ENCODE results near the gene HGS. TPM values are rescaled to one million over a fixed set of nuclear protein-coding genes. Genes with fewer than 3 reads are reported as not detected.

Gene HGS
- total and polyA plus RNA-seq, 2 of the 13 experiments (the other 11 are each of a cell fraction or from before 2014, with no cell fraction given), result 73.3 to 78.1 TPM

DNA sequence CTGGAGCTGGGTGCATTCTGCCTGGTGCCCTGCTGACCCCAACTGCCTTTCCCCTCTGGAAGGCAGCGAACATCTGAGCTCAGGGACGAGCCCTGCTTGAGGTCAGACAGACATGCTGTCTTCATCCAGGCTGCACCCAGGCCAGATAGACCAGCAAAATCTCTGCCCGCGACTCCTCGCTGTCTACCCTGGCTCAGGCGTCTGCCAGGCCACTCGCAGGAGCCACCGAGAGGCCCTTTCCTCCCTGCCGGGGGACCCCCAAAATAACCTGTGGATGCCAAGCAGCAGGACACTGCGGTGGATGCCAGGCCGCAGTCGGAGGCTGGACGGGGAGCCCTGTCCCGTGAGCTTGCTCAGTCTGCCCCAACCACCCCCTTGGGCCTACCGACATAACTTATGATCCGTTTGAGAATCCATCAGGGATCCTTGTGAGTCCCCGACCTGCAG lies 25.0 kb downstream of the HGS start (continued):
- TF ChIP-seq, protein P1, sequence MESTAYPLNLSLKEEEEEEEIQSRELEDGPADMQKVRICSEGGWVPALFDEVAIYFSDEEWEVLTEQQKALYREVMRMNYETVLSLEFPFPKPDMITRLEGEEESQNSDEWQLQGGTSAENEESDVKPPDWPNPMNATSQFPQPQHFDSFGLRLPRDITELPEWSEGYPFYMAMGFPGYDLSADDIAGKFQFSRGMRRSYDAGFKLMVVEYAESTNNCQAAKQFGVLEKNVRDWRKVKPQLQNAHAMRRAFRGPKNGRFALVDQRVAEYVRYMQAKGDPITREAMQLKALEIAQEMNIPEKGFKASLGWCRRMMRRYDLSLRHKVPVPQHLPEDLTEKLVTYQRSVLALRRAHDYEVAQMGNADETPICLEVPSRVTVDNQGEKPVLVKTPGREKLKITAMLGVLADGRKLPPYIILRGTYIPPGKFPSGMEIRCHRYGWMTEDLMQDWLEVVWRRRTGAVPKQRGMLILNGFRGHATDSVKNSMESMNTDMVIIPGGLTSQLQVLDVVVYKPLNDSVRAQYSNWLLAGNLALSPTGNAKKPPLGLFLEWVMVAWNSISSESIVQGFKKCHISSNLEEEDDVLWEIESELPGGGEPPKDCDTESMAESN (CRISPR knock-in tag; conservative IDR thresholded peaks at IDR 0.05), result no peak
- TF ChIP-seq NFE2L1 (CRISPR knock-in tag; IDR thresholded peaks at IDR 0.05; ENCODE audit: borderline replicate concordance) (no peak), FOSL2 (CRISPR knock-in tag; IDR thresholded peaks at IDR 0.05) (no peak), POLR2G (IDR thresholded peaks at IDR 0.05; ENCODE audit: low read depth, low read length) (peak; percentile 56), ZC3H4 (CRISPR knock-in tag; IDR thresholded peaks at IDR 0.05; ENCODE audit: borderline replicate concordance) (0 out of 2 replicates have a peak, but pooled peaks have one; percentile 31), PAF1 (CRISPR knock-in tag; IDR thresholded peaks at IDR 0.05) (peak; percentile 63; the same call in 1 of the 2 replicates), ZNF878 (CRISPR knock-in tag; IDR thresholded peaks at IDR 0.05) (no peak), CBFB (CRISPR knock-in tag; IDR thresholded peaks at IDR 0.05) (no peak), ESRRA (CRISPR knock-in tag; IDR thresholded peaks at IDR 0.05; ENCODE audit: low read depth) (no peak), ZNF879 (CRISPR knock-in tag; IDR thresholded peaks at IDR 0.05) (no peak), ATRX (CRISPR knock-in tag; IDR thresholded peaks at IDR 0.05; ENCODE audit: borderline replicate concordance) (no peak), ZNF235 (CRISPR knock-in tag; IDR thresholded peaks at IDR 0.05; ENCODE audit: borderline replicate concordance) (no peak), SOX13 (IDR thresholded peaks at IDR 0.05) (no peak), SOX13 (CRISPR knock-in tag; conservative IDR thresholded peaks at IDR 0.05 in 1 of 2, IDR thresholded peaks at IDR 0.05 in 1 of 2) (no peak), ZNF335 (CRISPR knock-in tag; IDR thresholded peaks at IDR 0.05) (no peak), HMG20B (CRISPR knock-in tag; conservative IDR thresholded peaks at IDR 0.05) (no peak), NONO (IDR thresholded peaks at IDR 0.05) (no peak), NONO (CRISPR knock-in tag; conservative IDR thresholded peaks at IDR 0.05) (no peak), CREB1 (IDR thresholded peaks at IDR 0.05) (no peak), CREB1 (CRISPR knock-in tag; IDR thresholded peaks at IDR 0.05) (no peak), ZNF678 (CRISPR knock-in tag; IDR thresholded peaks at IDR 0.05) (no peak), KLF11 (CRISPR knock-in tag; IDR thresholded peaks at IDR 0.05) (no peak), ZSCAN29 (CRISPR knock-in tag; conservative IDR thresholded peaks at IDR 0.05) (no peak)
- TF ChIP-seq, protein P2, sequence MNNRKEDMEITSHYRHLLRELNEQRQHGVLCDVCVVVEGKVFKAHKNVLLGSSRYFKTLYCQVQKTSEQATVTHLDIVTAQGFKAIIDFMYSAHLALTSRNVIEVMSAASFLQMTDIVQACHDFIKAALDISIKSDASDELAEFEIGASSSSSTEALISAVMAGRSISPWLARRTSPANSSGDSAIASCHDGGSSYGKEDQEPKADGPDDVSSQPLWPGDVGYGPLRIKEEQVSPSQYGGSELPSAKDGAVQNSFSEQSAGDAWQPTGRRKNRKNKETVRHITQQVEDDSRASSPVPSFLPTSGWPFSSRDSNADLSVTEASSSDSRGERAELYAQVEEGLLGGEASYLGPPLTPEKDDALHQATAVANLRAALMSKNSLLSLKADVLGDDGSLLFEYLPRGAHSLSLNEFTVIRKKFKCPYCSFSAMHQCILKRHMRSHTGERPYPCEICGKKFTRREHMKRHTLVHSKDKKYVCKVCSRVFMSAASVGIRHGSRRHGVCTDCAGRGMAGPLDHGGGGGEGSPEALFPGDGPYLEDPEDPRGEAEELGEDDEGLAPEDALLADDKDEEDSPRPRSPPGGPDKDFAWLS (CRISPR knock-in tag; IDR thresholded peaks at IDR 0.05; ENCODE audit: borderline replicate concordance), result no peak
- TF ChIP-seq, protein P3, sequence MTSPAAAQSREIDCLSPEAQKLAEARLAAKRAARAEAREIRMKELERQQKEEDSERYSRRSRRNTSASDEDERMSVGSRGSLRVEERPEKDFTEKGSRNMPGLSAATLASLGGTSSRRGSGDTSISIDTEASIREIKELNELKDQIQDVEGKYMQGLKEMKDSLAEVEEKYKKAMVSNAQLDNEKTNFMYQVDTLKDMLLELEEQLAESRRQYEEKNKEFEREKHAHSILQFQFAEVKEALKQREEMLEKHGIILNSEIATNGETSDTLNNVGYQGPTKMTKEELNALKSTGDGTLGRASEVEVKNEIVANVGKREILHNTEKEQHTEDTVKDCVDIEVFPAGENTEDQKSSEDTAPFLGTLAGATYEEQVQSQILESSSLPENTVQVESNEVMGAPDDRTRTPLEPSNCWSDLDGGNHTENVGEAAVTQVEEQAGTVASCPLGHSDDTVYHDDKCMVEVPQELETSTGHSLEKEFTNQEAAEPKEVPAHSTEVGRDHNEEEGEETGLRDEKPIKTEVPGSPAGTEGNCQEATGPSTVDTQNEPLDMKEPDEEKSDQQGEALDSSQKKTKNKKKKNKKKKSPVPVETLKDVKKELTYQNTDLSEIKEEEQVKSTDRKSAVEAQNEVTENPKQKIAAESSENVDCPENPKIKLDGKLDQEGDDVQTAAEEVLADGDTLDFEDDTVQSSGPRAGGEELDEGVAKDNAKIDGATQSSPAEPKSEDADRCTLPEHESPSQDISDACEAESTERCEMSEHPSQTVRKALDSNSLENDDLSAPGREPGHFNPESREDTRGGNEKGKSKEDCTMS (CRISPR knock-in tag; conservative IDR thresholded peaks at IDR 0.05), result no peak
- TF ChIP-seq, protein P4, sequence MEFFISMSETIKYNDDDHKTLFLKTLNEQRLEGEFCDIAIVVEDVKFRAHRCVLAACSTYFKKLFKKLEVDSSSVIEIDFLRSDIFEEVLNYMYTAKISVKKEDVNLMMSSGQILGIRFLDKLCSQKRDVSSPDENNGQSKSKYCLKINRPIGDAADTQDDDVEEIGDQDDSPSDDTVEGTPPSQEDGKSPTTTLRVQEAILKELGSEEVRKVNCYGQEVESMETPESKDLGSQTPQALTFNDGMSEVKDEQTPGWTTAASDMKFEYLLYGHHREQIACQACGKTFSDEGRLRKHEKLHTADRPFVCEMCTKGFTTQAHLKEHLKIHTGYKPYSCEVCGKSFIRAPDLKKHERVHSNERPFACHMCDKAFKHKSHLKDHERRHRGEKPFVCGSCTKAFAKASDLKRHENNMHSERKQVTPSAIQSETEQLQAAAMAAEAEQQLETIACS (CRISPR knock-in tag; IDR thresholded peaks at IDR 0.05), result no peak
